GM21381 (cell line): ENCODE measurements around the gene HAUS2.
"Not testable (repeated sequence)": the region's sequence is repeated elsewhere in the genome, so short reads cannot be mapped to it uniquely, and the experiment has no call there.

Experiments
- ATAC-seq: cut with Tn5 transposase; IDR thresholded peaks from one replicate; pipeline ENCODE4 v1.9.1; 2021; ENCODE audit warnings: mild to moderate bottlenecking, moderate library complexity; ENCODE audit not compliant: unreplicated experiment

The HAUS2 gene

GRCh38 chr15:42548249-42549031 is at the start of gene HAUS2, which contains the start of gene LRRC57:
HAUS2 (plus strand) TSS chr15:42548838; CDS start chr15:42548873, 35 bp downstream.
LRRC57 (minus strand) TSS chr15:42548793; CDS start chr15:42548434, 359 bp downstream.
- ATAC-seq, result peak; percentile 88

GRCh38 chr15:42499858-42500609 is 48.6 kb upstream of the HAUS2 start:
- ATAC-seq, result no peak

GRCh38 chr15:42502477-42502876 is 46.2 kb upstream of the HAUS2 start:
- no peak for ATAC-seq

GRCh38 chr15:42503825-42504224 is 44.8 kb upstream of the HAUS2 start:
- no peak for ATAC-seq

- no peak for ATAC-seq
Observed at GRCh38 chr15:42504631-42505030, 44.0 kb upstream of the HAUS2 start.

- ATAC-seq, result no peak
Observed at GRCh38 chr15:42507514-42507913, 41.1 kb upstream of the HAUS2 start.

- no peak for ATAC-seq
Observed at GRCh38 chr15:42508263-42508690, 40.4 kb upstream of the HAUS2 start.

GRCh38 chr15:42510258-42511006 is 38.2 kb upstream of the HAUS2 start:
- ATAC-seq, result no peak

GRCh38 chr15:42511007-42511391 is 37.6 kb upstream of the HAUS2 start:
- ATAC-seq, result no peak

GRCh38 chr15:42523331-42523730 is 25.3 kb upstream of the HAUS2 start:
- ATAC-seq, result no peak

- ATAC-seq, result no peak
Observed at GRCh38 chr15:42528970-42529369, 19.7 kb upstream of the HAUS2 start.

- no peak for ATAC-seq
Observed at GRCh38 chr15:42533246-42533645, 15.4 kb upstream of the HAUS2 start.

- no peak for ATAC-seq
Observed at GRCh38 chr15:42544853-42545629, 3.6 kb upstream of the HAUS2 start.

- no peak for ATAC-seq
Observed at GRCh38 chr15:42547918-42548248, 755 bp upstream of the HAUS2 start.

- peak; percentile 12 for ATAC-seq
Observed at GRCh38 chr15:42549032-42549491, 424 bp downstream of the HAUS2 start.

- ATAC-seq, result no peak
Observed at GRCh38 chr15:42549741-42550392, 1.2 kb downstream of the HAUS2 start.

- ATAC-seq, result no peak
Observed at GRCh38 chr15:42553554-42553953, 4.9 kb downstream of the HAUS2 start.

GRCh38 chr15:42556550-42557207 is 8.0 kb downstream of the HAUS2 start:
- not testable (repeated sequence) for ATAC-seq

GRCh38 chr15:42558739-42559138 is 10.1 kb downstream of the HAUS2 start:
- ATAC-seq, result no peak
